Mesenchymal stem cell (in vitro differentiated cells and primary cell): ENCODE measurements around the gene OR4B1.
A peak's percentile ranks its signal among the peaks of the same experiment; 100 is the strongest.

Experiments used
- DNase-seq: peaks from one replicate; pipeline ENCODE4 v3.0.0-alpha.2; 2013
- H2AFZ ChIP-seq: one replicate; pipeline ENCODE4 v1.6.1; 2013; ENCODE audit warnings: low read depth, mild to moderate bottlenecking, control low read depth, inconsistent platforms, low read length, moderate library complexity
- H2AK5ac ChIP-seq: 2 replicates; pipeline ENCODE4 v1.6.1; 2013; ENCODE audit warnings: low read length, moderate library complexity, mild to moderate bottlenecking, inconsistent platforms; ENCODE audit not compliant: severe bottlenecking
- H2BK120ac ChIP-seq: one replicate; pipeline ENCODE4 v1.6.1; 2013; ENCODE audit warnings: low read depth, mild to moderate bottlenecking, inconsistent platforms, low read length, moderate library complexity
- H2BK12ac ChIP-seq, 2 experiments: one replicate each; pipeline ENCODE4 v1.6.1; 2013; ENCODE audit warnings: inconsistent platforms in 2 of 2, low read length in 2 of 2, mild to moderate bottlenecking in 2 of 2, moderate library complexity in 2 of 2, control low read depth in 1 of 2
- H2BK15ac ChIP-seq: one replicate; pipeline ENCODE4 v1.6.1; 2013; ENCODE audit warnings: mild to moderate bottlenecking, low read depth, inconsistent platforms; ENCODE audit not compliant: poor library complexity, severe bottlenecking
- H2BK5ac ChIP-seq: 2 replicates; pipeline ENCODE4 v1.6.1; 2013; ENCODE audit warnings: low read depth, mild to moderate bottlenecking, low read length, control low read depth, inconsistent platforms; ENCODE audit not compliant: poor library complexity, severe bottlenecking
- H3K14ac ChIP-seq, 2 experiments: one replicate each; pipeline ENCODE4 v1.6.1; 2013; ENCODE audit warnings: inconsistent platforms in 2 of 2, low read length in 2 of 2, control low read depth in 1 of 2, mild to moderate bottlenecking in 1 of 2, moderate library complexity in 1 of 2
- H3K18ac ChIP-seq, 2 experiments: one replicate each; pipeline ENCODE4 v1.6.1; 2013; ENCODE audit warnings: inconsistent platforms in 2 of 2, low read length in 2 of 2, control low read depth in 1 of 2, low read depth in 1 of 2, mild to moderate bottlenecking in 1 of 2
- H3K23ac ChIP-seq, 2 experiments: one replicate each; pipeline ENCODE4 v1.6.1; 2013; ENCODE audit warnings: inconsistent platforms in 2 of 2, low read length in 2 of 2, mild to moderate bottlenecking in 2 of 2, moderate library complexity in 2 of 2, control low read depth in 1 of 2
- H3K27ac ChIP-seq: 2 replicates; pipeline ENCODE4 v1.5.1; 2013; ENCODE audit warnings: mild to moderate bottlenecking, moderate library complexity, low read length, control low read depth, inconsistent platforms; ENCODE audit not compliant: poor library complexity, severe bottlenecking
- H3K27me3 ChIP-seq, 2 experiments: 2 replicates each; pipeline versions ENCODE4 v1.6.1 to v1.7.0; 2013; ENCODE audit warnings: low read length in 2 of 2, mild to moderate bottlenecking in 2 of 2, moderate library complexity in 2 of 2, control low read depth in 1 of 2, inconsistent platforms in 1 of 2; ENCODE audit not compliant: control insufficient read depth in 1 of 2, insufficient read depth in 1 of 2
- H3K36me3 ChIP-seq, 2 experiments: 2 replicates each; pipeline versions ENCODE4 v1.6.1 to v1.7.0; 2013; ENCODE audit warnings: low read length in 2 of 2, control low read depth in 1 of 2, inconsistent platforms in 1 of 2, low read depth in 1 of 2, mild to moderate bottlenecking in 1 of 2; ENCODE audit not compliant: insufficient read depth in 2 of 2, control insufficient read depth in 1 of 2
- H3K4ac ChIP-seq, 2 experiments: one replicate each; pipeline ENCODE4 v1.6.1; 2013; ENCODE audit warnings: inconsistent platforms in 2 of 2, low read length in 2 of 2, mild to moderate bottlenecking in 2 of 2, moderate library complexity in 2 of 2, control low read depth in 1 of 2, low read depth in 1 of 2
- H3K4me1 ChIP-seq: 2 replicates; pipeline ENCODE4 v1.6.1; 2013; ENCODE audit warnings: low read depth, low read length, control low read depth; ENCODE audit not compliant: control insufficient read depth, insufficient read depth
- H3K4me2 ChIP-seq: 2 replicates; pipeline ENCODE4 v1.6.1; 2013; ENCODE audit warnings: low read length, mild to moderate bottlenecking, inconsistent platforms; ENCODE audit not compliant: poor library complexity, severe bottlenecking
- H3K4me3 ChIP-seq, 2 experiments: 2 replicates each; pipeline versions ENCODE4 v1.5.1 to v1.7.0; 2013; ENCODE audit warnings: low read length in 2 of 2, mild to moderate bottlenecking in 2 of 2, control low read depth in 1 of 2, low read depth in 1 of 2; ENCODE audit not compliant: insufficient read depth in 1 of 2
- H3K79me1 ChIP-seq: replicated peaks from 2 replicates; pipeline ENCODE4 v1.6.1; 2013; ENCODE audit warnings: mild to moderate bottlenecking, control low read depth, low read length, inconsistent platforms; ENCODE audit not compliant: poor library complexity, severe bottlenecking
- H3K9ac ChIP-seq: 2 replicates; pipeline ENCODE4 v1.7.0; 2013; ENCODE audit warnings: mild to moderate bottlenecking, low read length, moderate library complexity
- H3K9me3 ChIP-seq: 2 replicates; pipeline ENCODE4 v1.7.0; 2013; ENCODE audit warnings: mild to moderate bottlenecking, low read length; ENCODE audit not compliant: control insufficient read depth
- H4K8ac ChIP-seq: one replicate; pipeline ENCODE4 v1.6.1; 2013; ENCODE audit warnings: inconsistent platforms, mild to moderate bottlenecking, low read length, moderate library complexity
- H4K91ac ChIP-seq: one replicate; pipeline ENCODE4 v1.6.1; 2013; ENCODE audit warnings: mild to moderate bottlenecking, low read length, inconsistent platforms
- WGBS: methylation state at CpG from one replicate; pipeline ENCODE4 v1.1.7; 2013; ENCODE audit warnings: mixed read lengths; 5-methylcytosine and 5-hydroxymethylcytosine counted together

Gene OR4B1

DNA sequence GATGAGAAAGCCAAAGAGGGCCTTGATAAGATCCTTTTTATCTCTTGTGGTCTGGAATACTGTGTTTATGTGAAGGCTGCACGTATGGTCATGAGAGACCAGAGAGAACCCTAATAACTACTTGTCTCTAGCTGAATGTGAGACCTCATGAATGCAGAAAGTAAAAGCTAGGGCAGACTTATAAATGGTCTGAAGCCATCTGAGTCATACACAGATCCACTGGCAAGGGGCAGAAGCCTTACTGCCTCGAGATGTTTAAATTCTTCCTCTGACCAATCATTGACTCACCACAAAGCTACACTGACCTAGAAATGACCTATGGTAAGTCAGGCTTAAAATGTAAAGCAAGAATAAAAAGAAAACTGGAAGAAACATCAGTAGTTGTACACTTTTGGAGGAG, 22.7 kb upstream of the OR4B1 start:
- Histone ChIP-seq H3K9me3 (peaks cover 19% of the 10 kb centered on the region), H3K79me1 (no peaks in the 10 kb centered on the region), H3K18ac (no peak overlapping the region), H3K36me3 (no peaks in the 10 kb centered on the region), H2BK12ac (no peak overlapping the region), H3K27me3 (no peaks in the 10 kb centered on the region), H3K4me1 (no peaks in the 10 kb centered on the region), H3K23ac (no peak overlapping the region), H2AK5ac (no peak overlapping the region), H4K8ac (no peak overlapping the region), H3K4me2 (no peak overlapping the region), H2AFZ (no peak overlapping the region), H3K4ac (no peak overlapping the region), H3K9ac (no peak overlapping the region), H3K4me3 (no peak overlapping the region), H2BK120ac (no peak overlapping the region), H3K14ac (no peak overlapping the region), H2BK15ac (no peak overlapping the region), H2BK5ac (no peak overlapping the region), H3K27ac (no peak overlapping the region), H4K91ac (no peak overlapping the region)
- 80% methylated on average over 1 of the region's 2 CpGs for WGBS
- DNase-seq, result peak; percentile 18

DNA sequence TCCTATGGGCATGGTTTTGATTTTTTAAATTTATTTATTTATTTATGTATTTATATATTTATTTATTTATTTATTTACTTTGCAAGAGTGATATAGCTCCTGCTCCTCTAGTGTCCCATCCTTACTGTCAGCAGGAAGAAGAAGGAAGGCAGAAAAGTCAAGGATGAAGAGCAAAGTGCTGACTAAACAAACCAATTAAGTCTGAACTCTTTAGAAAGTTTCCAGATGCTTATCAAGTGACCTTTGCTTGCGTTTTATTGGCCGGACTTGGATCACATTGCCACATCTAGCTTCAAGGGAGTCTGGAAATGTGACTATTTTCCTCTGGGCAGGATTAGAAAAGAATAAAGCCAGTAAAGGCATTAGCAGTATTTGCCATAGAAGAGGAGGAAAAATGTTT, 8.7 kb upstream of the OR4B1 start:
- H3K9ac ChIP-seq, result no peak overlapping the region
- H3K4me1 ChIP-seq, result no peaks in the 10 kb centered on the region
- no peak overlapping the region for H3K4me2 ChIP-seq
- no peak overlapping the region for H2BK5ac ChIP-seq
- H2BK120ac ChIP-seq, result no peak overlapping the region
- no peak for DNase-seq
- no peaks in the 10 kb centered on the region for H3K27me3 ChIP-seq
- H2BK12ac ChIP-seq, result no peak overlapping the region
- H3K4ac ChIP-seq, result no peak overlapping the region
- H3K27ac ChIP-seq, result no peak overlapping the region
- no peak overlapping the region for H2AFZ ChIP-seq
- no peaks in the 10 kb centered on the region for H3K79me1 ChIP-seq
- H4K91ac ChIP-seq, result no peak overlapping the region
- H4K8ac ChIP-seq, result no peak overlapping the region
- H3K36me3 ChIP-seq, result no peaks in the 10 kb centered on the region
- H3K4me3 ChIP-seq, result no peak overlapping the region
- no peak overlapping the region for H3K18ac ChIP-seq
- H3K9me3 ChIP-seq, result no peaks in the 10 kb centered on the region
- no peak overlapping the region for H2BK15ac ChIP-seq
- H2AK5ac ChIP-seq, result no peak overlapping the region
- WGBS, result 87% methylated on average over 2 of the region's 2 CpGs
- H3K23ac ChIP-seq, result no peak overlapping the region
- no peak overlapping the region for H3K14ac ChIP-seq

DNA sequence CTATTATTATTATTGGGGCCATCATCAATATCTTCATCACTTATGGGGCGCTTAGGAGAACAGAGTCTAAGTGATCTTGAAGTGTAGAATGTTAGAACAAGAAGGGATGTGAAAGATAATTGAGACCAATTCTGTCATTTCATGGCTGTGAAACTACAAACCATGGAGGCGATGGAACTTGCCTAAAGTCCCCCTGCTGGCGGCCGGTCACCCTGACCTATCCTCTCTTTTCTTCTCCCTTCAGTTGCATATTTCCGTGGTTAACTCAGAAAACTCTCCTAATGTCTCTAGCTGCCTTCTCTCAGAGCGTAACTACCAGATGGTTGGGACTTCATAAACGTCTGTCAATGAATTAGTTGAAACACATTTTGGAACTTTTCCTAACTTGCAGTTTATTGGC, 6.6 kb upstream of the OR4B1 start:
- Histone ChIP-seq H3K36me3 (no peaks in the 10 kb centered on the region), H4K8ac (no peak overlapping the region), H3K4ac (no peak overlapping the region), H2AFZ (no peak overlapping the region), H2BK15ac (no peak overlapping the region), H3K18ac (no peak overlapping the region), H3K9ac (no peak overlapping the region), H3K79me1 (no peaks in the 10 kb centered on the region), H2AK5ac (no peak overlapping the region), H2BK120ac (no peak overlapping the region), H2BK5ac (no peak overlapping the region), H3K14ac (no peak overlapping the region), H3K4me2 (no peak overlapping the region), H3K27ac (no peak overlapping the region), H3K27me3 (peaks cover 0 to 4% of the 10 kb centered on the region in 2 experiments), H2BK12ac (no peak overlapping the region), H3K4me1 (no peaks in the 10 kb centered on the region), H3K23ac (no peak overlapping the region), H3K9me3 (no peaks in the 10 kb centered on the region), H3K4me3 (no peak overlapping the region), H4K91ac (no peak overlapping the region)
- no peak for DNase-seq
- 53% methylated on average over 4 of the region's 7 CpGs for WGBS

DNA sequence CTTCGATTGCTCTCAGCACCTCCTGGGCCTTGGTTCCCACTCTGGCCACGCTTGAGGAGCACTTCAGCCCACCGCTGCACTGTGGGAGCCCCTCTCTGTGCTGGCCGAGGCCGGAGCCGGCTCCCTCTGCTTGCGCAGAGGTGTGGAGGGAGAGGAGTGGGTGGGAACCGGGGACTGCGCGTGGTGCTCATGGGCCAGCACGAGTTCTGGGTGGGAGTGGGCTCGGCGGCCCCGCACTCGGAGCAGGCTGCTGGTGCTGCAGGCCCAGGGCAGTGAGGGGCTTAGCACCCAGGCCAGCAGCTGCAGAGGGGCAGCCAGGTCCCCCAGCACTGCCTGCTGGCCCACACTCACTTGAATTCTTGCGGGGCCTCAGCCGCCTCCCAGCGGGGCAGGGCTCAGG, 12.2 kb downstream of the OR4B1 start:
- no peak overlapping the region for H3K14ac ChIP-seq
- no peak overlapping the region for H2BK5ac ChIP-seq
- no peak overlapping the region for H3K18ac ChIP-seq
- H2BK15ac ChIP-seq, result no peak overlapping the region
- H2AFZ ChIP-seq, result no peak overlapping the region
- H2AK5ac ChIP-seq, result no peak overlapping the region
- H2BK12ac ChIP-seq, result no peak overlapping the region
- H3K27me3 ChIP-seq, result no peaks in the 10 kb centered on the region
- 74% methylated on average over 18 of the region's 18 CpGs for WGBS
- H3K4me3 ChIP-seq, result no peak overlapping the region
- DNase-seq, result no peak
- H3K9ac ChIP-seq, result no peak overlapping the region
- H4K91ac ChIP-seq, result no peak overlapping the region
- H4K8ac ChIP-seq, result no peak overlapping the region
- H3K23ac ChIP-seq, result no peak overlapping the region
- no peaks in the 10 kb centered on the region for H3K79me1 ChIP-seq
- H2BK120ac ChIP-seq, result no peak overlapping the region
- no peaks in the 10 kb centered on the region for H3K9me3 ChIP-seq
- no peak overlapping the region for H3K4ac ChIP-seq
- no peak overlapping the region for H3K27ac ChIP-seq
- H3K36me3 ChIP-seq, result no peaks in the 10 kb centered on the region
- no peaks in the 10 kb centered on the region for H3K4me1 ChIP-seq
- no peak overlapping the region for H3K4me2 ChIP-seq
